H1 (cell line): ENCODE data around the gene C1orf185. TPM values are rescaled to one million over a fixed set of nuclear protein-coding genes. Genes with fewer than 3 reads are reported as not detected.

Source experiments
- CTCF ChIA-PET: fragments of 300-600 bp; sonication (Branson Sonifier 250); formaldehyde crosslinking; loops from one replicate; lab custom pipeline; 2021; ENCODE audit not compliant: partially characterized antibody; lab: Charles Lee
- POLR2A ChIA-PET: fragments of 300-600 bp; sonication (Branson Sonifier 250); formaldehyde crosslinking; loops from one replicate; lab custom pipeline; 2021; ENCODE audit warnings: inconsistent platforms; ENCODE audit not compliant: partially characterized antibody; lab: Charles Lee
- DNase-seq, 2 experiments: peaks; one replicate each; pipeline versions ENCODE4 v3.0.0 to v3.0.0-alpha.2; 2010 to 2022; ENCODE audit warnings: low spot score in 2 of 2, low read depth in 1 of 2, mixed read lengths in 1 of 2
- FAIRE-seq: peaks from 2 replicates; lab custom pipeline; 2011; peaks lifted over from hg19 to GRCh38; lab: Jason Lieb, UNC
- H2AFZ ChIP-seq: 2 replicates; pipeline ENCODE4 v1.8.1; 2012; ENCODE audit warnings: low read length, inconsistent platforms
- H2AK5ac ChIP-seq: 2 replicates; pipeline ENCODE4 v1.6.1; 2013; ENCODE audit warnings: low read depth, low read length
- H2BK120ac ChIP-seq: replicated peaks from 2 replicates; pipeline ENCODE3; 2013; ENCODE audit warnings: low read depth, low read length, inconsistent platforms
- H2BK12ac ChIP-seq: 2 replicates; pipeline ENCODE4 v1.6.1; 2013; ENCODE audit warnings: low read depth, low read length
- H2BK15ac ChIP-seq: 2 replicates; pipeline ENCODE4 v1.6.1; 2013; ENCODE audit warnings: low read length
- H2BK20ac ChIP-seq: 2 replicates; pipeline ENCODE4 v1.6.1; 2013; ENCODE audit warnings: low read length
- H2BK5ac ChIP-seq: 2 replicates; pipeline ENCODE4 v1.6.1; 2013; ENCODE audit warnings: low read depth, low read length
- H3K14ac ChIP-seq: 2 replicates; pipeline ENCODE4 v1.6.1; 2013; ENCODE audit warnings: inconsistent platforms; ENCODE audit not compliant: insufficient read length
- H3K18ac ChIP-seq: 2 replicates; pipeline ENCODE4 v1.6.1; 2013; ENCODE audit warnings: low read length; ENCODE audit errors: extremely low read depth
- H3K23ac ChIP-seq: 2 replicates; pipeline ENCODE4 v1.6.1; 2013; ENCODE audit warnings: inconsistent platforms; ENCODE audit not compliant: insufficient read length
- H3K23me2 ChIP-seq: 2 replicates; pipeline ENCODE4 v1.6.1; 2013; ENCODE audit warnings: low read depth, low read length
- H3K27ac ChIP-seq: 2 replicates; pipeline ENCODE4 v1.6.1; 2011; ENCODE audit warnings: low read depth, low read length, inconsistent platforms
- H3K27me3 ChIP-seq, 4 experiments: replicated peaks in 1 of 4; 1 replicate in 1 of 4; 2 replicates in 3 of 4; pipeline versions ENCODE4 v1.6.1 to v1.8.1; 2011 to 2013; ENCODE audit warnings: low read length in 3 of 4, mild to moderate bottlenecking in 3 of 4, inconsistent platforms in 2 of 4, mixed read lengths in 2 of 4, moderate library complexity in 1 of 4; ENCODE audit not compliant: control insufficient read depth in 3 of 4, insufficient read depth in 3 of 4; ENCODE audit errors: extremely low read depth in 1 of 4
- H3K36me3 ChIP-seq, 4 experiments: 2 replicates each; pipeline versions ENCODE4 v1.6.1 to v1.8.1; 2011 to 2013; ENCODE audit warnings: mild to moderate bottlenecking in 4 of 4, low read length in 3 of 4, moderate library complexity in 2 of 4, control low read depth in 1 of 4, inconsistent platforms in 1 of 4; ENCODE audit not compliant: insufficient read depth in 4 of 4, control insufficient read depth in 2 of 4
- H3K4ac ChIP-seq: replicated peaks from 2 replicates; pipeline ENCODE3; 2013; ENCODE audit warnings: low read length, low read depth, mixed read lengths, inconsistent platforms; ENCODE audit not compliant: insufficient read length
- H3K4me1 ChIP-seq, 4 experiments: replicated peaks in 1 of 4; 1 replicate in 1 of 4; 2 replicates in 3 of 4; pipeline versions ENCODE4 v1.6.1 to v1.8.1; 2011 to 2013; ENCODE audit warnings: low read length in 3 of 4, inconsistent platforms in 2 of 4, mixed read lengths in 1 of 4; ENCODE audit not compliant: insufficient read depth in 4 of 4, control insufficient read depth in 3 of 4
- H3K4me2 ChIP-seq, 2 experiments: 2 replicates each; pipeline versions ENCODE4 v1.6.1 to v1.8.1; 2011 to 2013; ENCODE audit warnings: low read depth in 2 of 2, low read length in 2 of 2, control low read depth in 1 of 2, inconsistent platforms in 1 of 2, mild to moderate bottlenecking in 1 of 2; ENCODE audit not compliant: insufficient read depth in 1 of 2
- H3K4me3 ChIP-seq, 4 experiments: fragments of 200-600, 300-600 bp in 1 of 4; sonication (generic), shearing (Covaris generic), sonication (Bioruptor Twin) in 1 of 4; 2 replicates each; pipeline versions ENCODE4 v1.5.1 to v1.8.1; 2011 to 2016; ENCODE audit warnings: low read length in 4 of 4, low read depth in 3 of 4, control low read depth in 2 of 4, inconsistent platforms in 2 of 4, mild to moderate bottlenecking in 2 of 4, mixed read lengths in 1 of 4, moderate library complexity in 1 of 4; ENCODE audit not compliant: insufficient read depth in 2 of 4; ENCODE audit errors: extremely low read depth in 1 of 4
- H3K56ac ChIP-seq: replicated peaks from 2 replicates; pipeline ENCODE3; 2013; ENCODE audit warnings: low read depth, mild to moderate bottlenecking, mixed read lengths, low read length, inconsistent platforms; ENCODE audit not compliant: insufficient read length
- H3K79me1 ChIP-seq: 2 replicates; pipeline ENCODE4 v1.6.1; 2013; ENCODE audit warnings: low read depth, low read length, control low read depth
- H3K79me2 ChIP-seq, 2 experiments: 2 replicates each; pipeline versions ENCODE4 v1.6.1 to v1.8.1; 2012 to 2013; ENCODE audit warnings: low read length in 2 of 2, mild to moderate bottlenecking in 2 of 2, inconsistent platforms in 1 of 2; ENCODE audit not compliant: insufficient read depth in 2 of 2, control insufficient read depth in 1 of 2
- H3K9ac ChIP-seq, 4 experiments: replicated peaks in 1 of 4; 1 replicate in 1 of 4; 2 replicates in 3 of 4; pipeline versions ENCODE4 v1.6.1 to v1.8.1; 2011 to 2013; ENCODE audit warnings: low read depth in 3 of 4, low read length in 3 of 4, control low read depth in 2 of 4, mild to moderate bottlenecking in 2 of 4, moderate library complexity in 2 of 4, inconsistent platforms in 1 of 4; ENCODE audit errors: extremely low read depth in 1 of 4
- H3K9me3 ChIP-seq, 2 experiments: 2 replicates each; pipeline versions ENCODE4 v1.6.1 to v1.8.1; 2012 to 2013; ENCODE audit warnings: mild to moderate bottlenecking in 2 of 2, moderate library complexity in 2 of 2, control low read depth in 1 of 2, inconsistent platforms in 1 of 2, low read depth in 1 of 2, low read length in 1 of 2, mixed read lengths in 1 of 2; ENCODE audit not compliant: insufficient read depth in 2 of 2
- H4K20me1 ChIP-seq, 2 experiments: replicated peaks in 1 of 2; 2 replicates each; pipeline versions ENCODE3 to v1.8.1; 2011 to 2013; ENCODE audit warnings: inconsistent platforms in 2 of 2, low read length in 2 of 2, mild to moderate bottlenecking in 1 of 2; ENCODE audit not compliant: insufficient read depth in 2 of 2, control insufficient read depth in 1 of 2
- H4K5ac ChIP-seq: 2 replicates; pipeline ENCODE4 v1.6.1; 2013; ENCODE audit warnings: low read length, low read depth, mixed read lengths, inconsistent platforms; ENCODE audit not compliant: insufficient read length
- H4K8ac ChIP-seq: 2 replicates; pipeline ENCODE4 v1.8.0; 2013; ENCODE audit warnings: mild to moderate bottlenecking, moderate library complexity, low read length, inconsistent platforms; ENCODE audit not compliant: insufficient read depth; ENCODE audit errors: extremely low read depth
- H4K91ac ChIP-seq: replicated peaks from 2 replicates; pipeline ENCODE3; 2013; ENCODE audit warnings: low read length, mixed read lengths, inconsistent platforms; ENCODE audit not compliant: insufficient read length
- E2F6 ChIP-seq: IDR thresholded peaks from 2 replicates; pipeline ENCODE4 v1.6.1; 2012; ENCODE audit warnings: inconsistent platforms
- POLR2AphosphoS5 ChIP-seq: IDR thresholded peaks from 2 replicates; pipeline ENCODE4 v1.6.1; 2011; ENCODE audit warnings: low read depth, low read length
- SUZ12 ChIP-seq: fragments of 200-600 bp; sonication (generic); IDR thresholded peaks from 2 replicates; pipeline ENCODE4 v1.6.1; 2012; ENCODE audit warnings: mild to moderate bottlenecking, inconsistent platforms, low read length, moderate library complexity, mixed read lengths
- USF2 ChIP-seq: IDR thresholded peaks from 2 replicates; pipeline ENCODE4 v1.6.1; 2011; ENCODE audit warnings: low read length, improper control_type of control experiment
- WGBS, 2 experiments: shearing (Covaris generic) in 1 of 2; methylation state at CpG; one replicate each; pipeline versions ENCODE4 v1.1.6 to v1.1.7; 2013 to 2015; ENCODE audit warnings: low lambda C conversion rate in 2 of 2, mixed read lengths in 2 of 2, inconsistent platforms in 1 of 2, low coverage in 1 of 2, missing lambda C conversion rate in 1 of 2; ENCODE audit not compliant: insufficient replicate concordance in 2 of 2, insufficient coverage in 1 of 2, insufficient read length in 1 of 2; ENCODE audit errors: extremely low coverage in 1 of 2, missing lambda C conversion rate in 1 of 2; 5-methylcytosine and 5-hydroxymethylcytosine counted together
- polyA plus RNA-seq, 7 experiments: library from polyadenylated mRNA; depleted of rRNA in 3 of 7; stranded (reverse) in 5 of 7; unstranded in 2 of 7; fragments of >200 nt in 5 of 7; fragments of 200-250 nt in 2 of 7; gene quantifications; 1 replicate in 5 of 7; 2 replicates in 1 of 7; 4 replicates in 1 of 7; pipeline versions ENCODE4 v1.2.1 to v1.2.3, GENCODE V29; 2011 to 2013; ENCODE audit warnings: missing spikeins in 2 of 7, mixed read lengths in 2 of 7
- total RNA-seq: library from RNA; stranded (reverse); fragmentation: NEBNext Ultra II Directional; extraction: Animal tissue kit (Norgen Biotek cat#: 25700); gene quantifications from 2 replicates; pipeline ENCODE4 v1.2.1, GENCODE V29; 2021

The C1orf185 gene
- total and polyA plus RNA-seq, 2 of the 8 experiments (the other 6 are each of a cell fraction or from before 2014, with no cell fraction given), result not detected

GRCh38 chr1:51070640-51071039 lies 31.4 kb upstream of the C1orf185 start:
- no peaks in the 10 kb centered on the region; a peak in 1 of 4 replicates for H3K9me3 ChIP-seq
- no peak overlapping the region for H2BK20ac ChIP-seq
- no peak overlapping the region for H2BK5ac ChIP-seq
- H3K27me3 ChIP-seq, result no peaks in the 10 kb centered on the region
- H3K23me2 ChIP-seq, result peaks cover 2% of the 10 kb centered on the region; the same call in 1 of the 2 replicates
- H3K79me1 ChIP-seq, result no peaks in the 10 kb centered on the region
- no peak overlapping the region for H2BK15ac ChIP-seq
- 86% methylated on average over 1 of the region's 1 CpG; no CpG with 5 or more reads in 1 of the 2 experiments for WGBS, 2 experiments
- no peak for DNase-seq
- no peak for FAIRE-seq
- H3K14ac ChIP-seq, result no peak overlapping the region
- H2AK5ac ChIP-seq, result no peak overlapping the region
- no peak overlapping the region for H3K4ac ChIP-seq
- ChIA-PET CTCF (interaction anchor here (0.7 to 1.0 kb wide), 2 partner anchors 58 to 296 kb away, joined by 3 to 5 read pairs; no protein-coding TSS in a partner anchor), POLR2A (no interaction called here)
- no peaks in the 10 kb centered on the region for H3K36me3 ChIP-seq
- no peak overlapping the region for H3K23ac ChIP-seq
- H2AFZ ChIP-seq, result no peak overlapping the region
- TF ChIP-seq E2F6, result no peak
- no peak for TF ChIP-seq SUZ12
- TF ChIP-seq POLR2AphosphoS5, result no peak
- TF ChIP-seq USF2, result no peak
- no peak overlapping the region for H3K4me3 ChIP-seq
- H4K5ac ChIP-seq, result no peak overlapping the region
- no peak overlapping the region for H2BK12ac ChIP-seq
- no peak overlapping the region for H2BK120ac ChIP-seq
- H3K18ac ChIP-seq, result no peak overlapping the region
- H3K79me2 ChIP-seq, result no peaks in the 10 kb centered on the region
- H3K27ac ChIP-seq, result no peak overlapping the region
- no peaks in the 10 kb centered on the region for H3K4me1 ChIP-seq
- H3K56ac ChIP-seq, result no peak overlapping the region
- H3K9ac ChIP-seq, result no peak overlapping the region
- H3K4me2 ChIP-seq, result no peak overlapping the region
- no peak overlapping the region for H4K8ac ChIP-seq
- no peak overlapping the region for H4K91ac ChIP-seq
- H4K20me1 ChIP-seq, result no peaks in the 10 kb centered on the region
